Measurements from ENCODE around the gene SUPT3H.

SUPT3H gene

GRCh38 chr6:45415788-45416518, 38.2 kb upstream of the SUPT3H start:
- H3K36me3 Mint-ChIP-seq (ENCODE audit: low read depth), result no peaks in the 10 kb centered on the region
- H3K4me3 Mint-ChIP-seq, result no peak overlapping the region
- peaks cover 33% of the 10 kb centered on the region for H3K27me3 Mint-ChIP-seq (ENCODE audit: low read depth)
- peaks cover 25% of the 10 kb centered on the region for H3K4me1 Mint-ChIP-seq (ENCODE audit: low read depth)
- H3K27ac Mint-ChIP-seq, result no peak overlapping the region
- H3K9me3 Mint-ChIP-seq, result no peaks in the 10 kb centered on the region

DNA sequence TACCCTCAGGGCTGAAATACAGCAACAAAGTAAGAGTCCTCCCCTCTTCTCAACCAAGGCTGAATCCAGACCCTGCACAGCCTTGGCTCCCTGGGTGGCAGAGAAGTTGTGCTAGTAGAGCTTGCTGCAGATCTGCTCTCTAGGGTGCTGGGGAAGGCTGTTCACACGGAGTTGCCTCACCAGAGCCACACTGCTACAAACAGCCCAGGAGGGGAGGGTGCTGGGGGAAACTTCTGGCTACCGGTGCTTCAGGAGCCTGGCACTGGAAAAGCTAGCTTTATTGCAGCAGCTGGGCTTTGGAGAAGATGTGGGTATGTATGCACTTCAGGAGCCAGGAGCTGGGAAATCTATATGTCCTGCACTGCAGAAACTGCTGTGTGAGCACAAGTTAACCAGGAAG, 37.6 kb upstream of the SUPT3H start:
- H3K36me3 Mint-ChIP-seq (ENCODE audit: low read depth), result no peaks in the 10 kb centered on the region
- H3K4me1 Mint-ChIP-seq (ENCODE audit: low read depth), result peaks cover 18% of the 10 kb centered on the region
- H3K27ac Mint-ChIP-seq, result no peak overlapping the region
- no peak overlapping the region for H3K4me3 Mint-ChIP-seq
- H3K9me3 Mint-ChIP-seq, result no peaks in the 10 kb centered on the region
- peaks cover 27% of the 10 kb centered on the region for H3K27me3 Mint-ChIP-seq (ENCODE audit: low read depth)

DNA sequence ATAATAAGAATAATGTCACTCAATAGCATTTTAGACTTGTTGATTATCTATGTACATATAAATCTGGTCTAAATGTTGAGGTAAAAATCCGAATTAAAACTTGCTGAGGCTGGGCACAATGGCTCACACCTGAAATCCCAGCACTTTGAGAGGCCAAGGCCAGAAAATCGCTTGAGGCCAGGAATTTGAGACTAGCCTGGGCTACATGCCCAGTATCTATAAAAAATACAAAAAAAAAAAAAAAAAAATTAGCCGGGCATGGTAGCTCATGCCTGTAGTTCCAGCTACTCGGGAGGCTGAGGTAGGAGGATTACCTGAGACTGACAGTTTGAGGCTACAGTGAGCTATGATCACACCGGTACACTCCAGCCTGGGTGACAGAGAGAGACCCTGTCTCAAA, 34.2 kb upstream of the SUPT3H start:
- H3K27me3 Mint-ChIP-seq (ENCODE audit: low read depth), result peaks cover 13% of the 10 kb centered on the region
- H3K4me1 Mint-ChIP-seq (ENCODE audit: low read depth), result peaks cover 7% of the 10 kb centered on the region

DNA sequence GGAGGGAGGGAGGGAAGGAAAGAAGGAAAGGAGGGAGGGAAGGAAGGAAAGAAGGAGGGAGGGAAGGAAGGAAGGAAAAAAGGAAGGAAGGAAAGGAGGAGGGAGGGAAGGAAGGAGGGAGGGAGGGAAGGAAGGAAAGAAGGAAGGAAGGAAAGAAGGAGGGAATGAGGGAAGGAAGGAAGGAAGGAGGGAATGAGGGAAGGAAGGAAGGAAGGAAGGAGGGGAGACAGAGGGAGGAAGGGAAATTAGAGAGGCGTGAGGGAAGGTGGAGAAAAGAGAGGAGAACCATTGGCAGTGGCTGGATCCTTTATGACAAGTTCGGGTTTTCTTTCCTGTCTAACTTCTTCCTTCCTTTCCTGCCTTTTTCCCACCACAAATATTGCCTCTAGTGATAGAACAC, 22.3 kb upstream of the SUPT3H start:
- Mint-ChIP-seq H3K4me1 (ENCODE audit: low read depth) (no peaks in the 10 kb centered on the region), H3K36me3 (ENCODE audit: low read depth) (no peaks in the 10 kb centered on the region), H3K4me3 (no peak overlapping the region), H3K27me3 (ENCODE audit: low read depth) (peaks cover 12% of the 10 kb centered on the region), H3K9me3 (no peaks in the 10 kb centered on the region), H3K27ac (no peak overlapping the region)

More for the DNA sequence above, 34.2 kb upstream of the SUPT3H start:
- H3K27ac Mint-ChIP-seq, result no peak overlapping the region
- H3K9me3 Mint-ChIP-seq, result no peaks in the 10 kb centered on the region
- no peaks in the 10 kb centered on the region for H3K36me3 Mint-ChIP-seq (ENCODE audit: low read depth)
- no peak overlapping the region for H3K4me3 Mint-ChIP-seq

- H3K4me3 Mint-ChIP-seq, result no peak overlapping the region
- H3K36me3 Mint-ChIP-seq (ENCODE audit: low read depth), result no peaks in the 10 kb centered on the region
- no peak overlapping the region for H3K27ac Mint-ChIP-seq
- H3K27me3 Mint-ChIP-seq (ENCODE audit: low read depth), result peaks cover 12% of the 10 kb centered on the region
- H3K4me1 Mint-ChIP-seq (ENCODE audit: low read depth), result no peaks in the 10 kb centered on the region
- peaks cover 4% of the 10 kb centered on the region for H3K9me3 Mint-ChIP-seq
These were observed 20.5 kb upstream of the SUPT3H start for GRCh38 chr6:45398075-45398813.

DNA sequence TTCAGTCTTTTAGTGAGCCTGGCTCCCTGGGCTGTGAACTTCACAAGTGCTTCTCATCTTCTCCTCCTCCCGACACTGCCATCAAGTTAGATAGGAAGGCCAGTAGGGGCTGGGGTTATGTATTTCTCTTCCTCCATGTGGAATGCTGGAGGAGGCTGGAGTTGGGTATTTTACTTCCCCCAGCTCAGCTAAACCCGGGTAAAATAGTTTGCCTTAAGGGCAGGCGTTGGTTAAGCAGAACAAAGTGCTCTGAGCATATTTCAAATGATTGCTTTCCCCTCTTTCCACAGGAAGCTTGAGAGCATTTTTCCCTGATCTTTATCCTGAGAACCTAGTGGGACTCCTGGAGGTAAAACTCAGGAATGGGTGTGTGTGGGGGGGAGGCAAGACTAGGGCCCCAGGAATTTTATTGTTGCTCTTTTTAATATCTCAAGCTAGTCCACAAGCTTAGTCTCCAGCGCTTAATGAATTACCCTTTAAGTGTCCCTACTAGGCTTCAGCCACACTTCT, 16.9 kb upstream of the SUPT3H start:
- Mint-ChIP-seq H3K9me3 (peaks cover 23% of the 10 kb centered on the region), H3K4me3 (no peak overlapping the region), H3K27ac (no peak overlapping the region), H3K36me3 (ENCODE audit: low read depth) (peaks cover 7% of the 10 kb centered on the region), H3K27me3 (ENCODE audit: low read depth) (peaks cover 4% of the 10 kb centered on the region), H3K4me1 (ENCODE audit: low read depth) (no peaks in the 10 kb centered on the region)

DNA sequence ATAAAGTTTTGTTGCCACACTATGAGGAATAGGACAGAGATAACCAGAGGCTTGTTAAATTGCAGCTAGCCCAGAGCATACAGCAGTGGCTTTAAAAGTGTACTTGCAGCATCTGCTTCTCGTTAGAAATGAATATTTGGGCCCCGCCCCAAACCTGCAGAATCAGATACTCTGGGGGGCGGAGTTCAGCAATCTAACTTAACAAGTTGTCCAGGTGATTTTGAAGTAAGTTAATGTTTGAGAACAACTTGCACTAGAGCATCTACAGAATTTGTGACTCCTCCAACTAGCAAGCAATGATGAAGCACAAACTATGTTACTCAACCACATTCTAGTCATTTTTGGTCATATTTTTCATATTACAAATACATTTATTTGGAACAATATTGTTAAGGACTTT, 10.6 kb upstream of the SUPT3H start:
- no peak overlapping the region for H3K27ac Mint-ChIP-seq
- no peak overlapping the region for H3K4me3 Mint-ChIP-seq
- H3K4me1 Mint-ChIP-seq (ENCODE audit: low read depth), result no peaks in the 10 kb centered on the region
- peaks cover 7% of the 10 kb centered on the region for H3K36me3 Mint-ChIP-seq (ENCODE audit: low read depth)
- peaks cover 3% of the 10 kb centered on the region for H3K27me3 Mint-ChIP-seq (ENCODE audit: low read depth)
- H3K9me3 Mint-ChIP-seq, result peaks cover 22% of the 10 kb centered on the region

GRCh38 chr6:45387236-45387635, 9.5 kb upstream of the SUPT3H start:
- Mint-ChIP-seq H3K27me3 (ENCODE audit: low read depth) (peaks cover 3% of the 10 kb centered on the region), H3K9me3 (peaks cover 14% of the 10 kb centered on the region), H3K36me3 (ENCODE audit: low read depth) (peaks cover 5% of the 10 kb centered on the region), H3K4me3 (no peak overlapping the region), H3K4me1 (ENCODE audit: low read depth) (no peaks in the 10 kb centered on the region), H3K27ac (no peak overlapping the region)

GRCh38 chr6:45386501-45386900, 8.8 kb upstream of the SUPT3H start:
- Mint-ChIP-seq H3K27ac (no peak overlapping the region), H3K27me3 (ENCODE audit: low read depth) (peaks cover 3% of the 10 kb centered on the region), H3K4me3 (no peak overlapping the region), H3K36me3 (ENCODE audit: low read depth) (peaks cover 4% of the 10 kb centered on the region), H3K4me1 (ENCODE audit: low read depth) (no peaks in the 10 kb centered on the region), H3K9me3 (peaks cover 12% of the 10 kb centered on the region)

DNA sequence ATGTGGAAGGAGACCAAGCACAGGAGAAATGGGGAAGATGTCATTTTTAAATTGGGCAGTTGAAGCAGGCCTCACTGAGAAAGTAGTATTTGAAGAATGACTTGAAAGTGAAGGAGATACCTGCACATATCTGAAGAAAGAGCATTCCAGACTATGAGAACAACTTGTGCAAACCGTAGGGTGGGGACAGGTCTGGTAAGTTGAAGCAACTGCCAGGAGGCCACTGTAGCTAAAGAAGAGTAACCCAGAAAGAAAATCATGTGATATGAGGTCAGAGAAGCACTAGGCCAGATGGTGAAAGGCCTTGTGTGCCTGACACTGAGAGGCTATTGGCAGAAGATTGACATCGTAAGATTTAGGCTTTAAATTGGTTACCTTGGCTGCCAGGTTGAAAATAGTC, 4.7 kb upstream of the SUPT3H start:
- Mint-ChIP-seq H3K36me3 (ENCODE audit: low read depth) (no peaks in the 10 kb centered on the region), H3K4me1 (ENCODE audit: low read depth) (peaks cover 5% of the 10 kb centered on the region), H3K9me3 (no peaks in the 10 kb centered on the region), H3K27me3 (ENCODE audit: low read depth) (no peaks in the 10 kb centered on the region), H3K4me3 (no peak overlapping the region), H3K27ac (no peak overlapping the region)

GRCh38 chr6:45378334-45378926, 696 bp upstream of the SUPT3H start:
- Mint-ChIP-seq H3K4me1 (ENCODE audit: low read depth) (peaks cover 16% of the 10 kb centered on the region), H3K9me3 (no peaks in the 10 kb centered on the region), H3K27me3 (ENCODE audit: low read depth) (no peaks in the 10 kb centered on the region), H3K27ac (peak overlapping the region; percentile 98), H3K4me3 (peak overlapping the region; percentile 98), H3K36me3 (ENCODE audit: low read depth) (no peaks in the 10 kb centered on the region)

DNA sequence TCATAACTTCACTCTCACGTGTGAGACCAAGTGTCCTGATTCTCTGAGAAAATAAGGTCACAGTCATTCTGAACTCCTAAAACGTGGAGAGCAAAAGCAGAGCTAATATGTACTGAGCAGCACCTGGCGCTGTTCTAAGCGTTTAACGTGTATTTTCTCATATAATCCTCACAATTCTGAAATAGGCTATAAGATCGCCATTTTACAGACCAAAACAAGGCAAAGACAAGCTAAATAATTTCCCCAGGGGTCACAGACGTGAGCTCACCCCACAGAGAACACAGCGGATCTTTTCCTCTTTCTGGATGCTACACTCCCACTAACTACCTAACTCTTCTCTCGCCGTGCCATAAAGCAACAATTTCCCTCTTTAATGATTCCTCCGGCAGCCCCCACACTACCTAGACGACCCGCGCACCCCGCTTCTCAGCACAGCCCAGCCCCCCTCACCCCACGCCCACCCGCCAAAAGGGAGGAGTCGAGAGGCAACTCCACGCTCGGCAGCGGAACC, 636 bp downstream of the SUPT3H start:
- H3K27ac Mint-ChIP-seq, result peak overlapping the region; percentile 98
- H3K4me3 Mint-ChIP-seq, result peak overlapping the region; percentile 98
- peaks cover 16% of the 10 kb centered on the region for H3K4me1 Mint-ChIP-seq (ENCODE audit: low read depth)
- no peaks in the 10 kb centered on the region for H3K27me3 Mint-ChIP-seq (ENCODE audit: low read depth)
- H3K36me3 Mint-ChIP-seq (ENCODE audit: low read depth), result no peaks in the 10 kb centered on the region
- H3K9me3 Mint-ChIP-seq, result no peaks in the 10 kb centered on the region

GRCh38 chr6:45376310-45377042, 1.3 kb downstream of the SUPT3H start:
- Mint-ChIP-seq H3K4me1 (ENCODE audit: low read depth) (peaks cover 16% of the 10 kb centered on the region), H3K27ac (peak overlapping the region; percentile 98), H3K36me3 (ENCODE audit: low read depth) (no peaks in the 10 kb centered on the region), H3K9me3 (no peaks in the 10 kb centered on the region), H3K27me3 (ENCODE audit: low read depth) (no peaks in the 10 kb centered on the region), H3K4me3 (peak overlapping the region; percentile 98)

DNA sequence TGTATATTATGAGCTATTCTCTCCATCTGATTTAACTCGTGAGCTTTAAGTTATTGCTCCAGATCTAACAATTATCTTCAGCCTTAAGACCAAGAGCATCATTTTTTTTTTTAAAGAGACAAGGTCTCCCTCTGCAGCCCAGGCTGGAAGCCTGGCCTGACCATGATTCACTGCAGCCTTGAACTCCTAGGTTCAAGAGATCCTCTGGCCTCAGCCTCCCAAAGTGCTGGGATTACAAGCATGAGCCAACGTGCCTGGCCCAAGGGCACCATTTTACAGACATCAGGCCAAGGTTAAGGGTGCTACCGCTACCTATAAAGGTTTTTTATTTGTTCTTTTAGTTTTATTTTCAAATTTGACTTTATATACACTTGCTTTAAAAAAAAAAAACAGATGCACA, 2.3 kb downstream of the SUPT3H start:
- no peaks in the 10 kb centered on the region for H3K9me3 Mint-ChIP-seq
- peaks cover 16% of the 10 kb centered on the region for H3K4me1 Mint-ChIP-seq (ENCODE audit: low read depth)
- no peak overlapping the region for H3K27ac Mint-ChIP-seq
- H3K27me3 Mint-ChIP-seq (ENCODE audit: low read depth), result no peaks in the 10 kb centered on the region
- H3K4me3 Mint-ChIP-seq, result no peak overlapping the region
- no peaks in the 10 kb centered on the region for H3K36me3 Mint-ChIP-seq (ENCODE audit: low read depth)

Measured in T-helper 1 cell treated with Interleukin-12 subunit alpha and Interleukin-12 subunit beta and Interleukin-4 antibody, amounts not matched to agents 30 μg/mL and 1 μg/mL, for 36 hours (primary cell).